Fibroblast of lung (primary cell): ENCODE measurements around the gene FUBP3. TPM values are rescaled to one million over a fixed set of nuclear protein-coding genes. Genes with fewer than 3 reads are reported as not detected.

Source experiments
- DNase-seq, 2 donors: peaks; one replicate each; pipeline versions ENCODE4 v3.0.0 to v3.0.0-alpha.2; 2010; ENCODE audit warnings: low read depth in 2 of 2
- H2AFZ ChIP-seq: 2 replicates; pipeline ENCODE4 v1.5.1; 2012; ENCODE audit warnings: low read length, control low read depth, inconsistent platforms
- H3K27ac ChIP-seq: 2 replicates; pipeline ENCODE4 v1.5.1; 2011; ENCODE audit warnings: low read length, control low read depth; ENCODE audit not compliant: insufficient read depth
- H3K27me3 ChIP-seq: 2 replicates; pipeline ENCODE4 v1.5.1; 2011; ENCODE audit warnings: mild to moderate bottlenecking, low read length; ENCODE audit not compliant: control insufficient read depth, insufficient read depth
- H3K36me3 ChIP-seq: 2 replicates; pipeline ENCODE4 v1.5.1; 2011; ENCODE audit warnings: low read length; ENCODE audit not compliant: control insufficient read depth, insufficient read depth
- H3K4me1 ChIP-seq: 2 replicates; pipeline ENCODE4 v1.5.1; 2011; ENCODE audit warnings: low read length; ENCODE audit not compliant: control insufficient read depth, insufficient read depth; ENCODE audit errors: extremely low read depth
- H3K4me2 ChIP-seq: 2 replicates; pipeline ENCODE4 v1.5.1; 2011; ENCODE audit warnings: low read length, control low read depth; ENCODE audit not compliant: insufficient read depth; ENCODE audit errors: extremely low read depth
- H3K4me3 ChIP-seq, 4 experiments: fragments of 200-600 bp in 1 of 4; sonication (generic) in 1 of 4; replicated peaks in 1 of 4; 2 replicates each; pipeline ENCODE4 v1.5.1; 2011 to 2016; ENCODE audit warnings: low read length in 4 of 4, low read depth in 3 of 4, mild to moderate bottlenecking in 3 of 4, control low read depth in 2 of 4, inconsistent platforms in 1 of 4, mixed read lengths in 1 of 4; ENCODE audit not compliant: insufficient read depth in 1 of 4; ENCODE audit errors: control extremely low read depth in 1 of 4
- H3K79me2 ChIP-seq: 2 replicates; pipeline ENCODE4 v1.5.1; 2012; ENCODE audit warnings: mild to moderate bottlenecking, low read length, inconsistent platforms; ENCODE audit not compliant: control insufficient read depth, insufficient read depth
- H3K9ac ChIP-seq: 2 replicates; pipeline ENCODE4 v1.5.1; 2011; ENCODE audit warnings: mild to moderate bottlenecking, low read length, control low read depth; ENCODE audit not compliant: insufficient read depth
- H3K9me3 ChIP-seq: 2 replicates; pipeline ENCODE4 v1.5.1; 2012; ENCODE audit warnings: low read depth, low read length; ENCODE audit not compliant: control insufficient read depth, insufficient read depth
- H4K20me1 ChIP-seq: 2 replicates; pipeline ENCODE4 v1.5.1; 2011; ENCODE audit warnings: low read length; ENCODE audit not compliant: control insufficient read depth, insufficient read depth; ENCODE audit errors: extremely low read depth
- EZH2 ChIP-seq: IDR thresholded peaks from 2 replicates; pipeline ENCODE4 v1.5.1; 2012; ENCODE audit warnings: low read length, control low read depth, mild to moderate bottlenecking; ENCODE audit errors: missing control alignments
- polyA plus RNA-seq, 2 donors: library from polyadenylated mRNA; depleted of rRNA in 1 of 2; stranded (reverse) in 1 of 2; unstranded in 1 of 2; fragments of >200 nt; gene quantifications; 2 replicates each; pipeline ENCODE4 v1.2.1, GENCODE V29; 2011 to 2012; ENCODE audit warnings: missing spikeins in 1 of 2
- total RNA-seq: library from RNA; depleted of rRNA; stranded (reverse); fragments of >200 nt; gene quantifications from 2 replicates; pipeline ENCODE4 v1.2.1, GENCODE V29; 2014
- TF ChIP-seq, protein P1 (sequence below), 2 donors: IDR thresholded peaks in 1 of 2; conservative IDR thresholded peaks in 1 of 2; 1 replicate in 1 of 2; 2 replicates in 1 of 2; pipeline ENCODE4 v1.5.1; 2011 to 2012; ENCODE audit warnings: low read length in 2 of 2, control low read depth in 1 of 2, inconsistent platforms in 1 of 2, low read depth in 1 of 2, mild to moderate bottlenecking in 1 of 2

Gene FUBP3
- total and polyA plus RNA-seq, 2 donors (not counting 1 experiment from before 2014, with no cell fraction given) = 35.7 to 36.2 TPM

DNA sequence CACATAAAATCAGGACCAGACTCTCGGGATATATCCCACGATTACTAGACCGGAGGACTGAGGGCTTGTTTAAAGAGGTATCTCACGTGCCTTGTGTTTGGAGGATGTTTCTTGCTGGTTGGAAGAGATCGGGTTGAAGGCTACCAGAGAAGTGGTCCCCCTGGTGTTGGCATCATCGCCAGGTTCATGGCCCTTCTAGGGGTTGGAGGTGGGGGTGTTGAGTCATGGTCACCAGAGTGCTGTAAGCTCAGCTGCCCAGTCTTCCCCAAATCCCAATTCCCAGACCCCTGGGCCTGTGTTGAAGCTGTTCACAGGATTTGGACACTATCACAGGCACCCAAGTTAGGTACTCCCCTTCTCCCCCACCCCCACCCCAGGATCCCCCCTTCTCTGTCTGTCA lies 55.9 kb downstream of the FUBP3 start:
- Histone ChIP-seq H3K4me3 (no peak overlapping the region), H3K9ac (no peak overlapping the region), H4K20me1 (no peaks in the 10 kb centered on the region), H3K79me2 (no peaks in the 10 kb centered on the region), H3K4me1 (no peaks in the 10 kb centered on the region), H3K27me3 (no peaks in the 10 kb centered on the region), H3K4me2 (no peak overlapping the region), H3K9me3 (no peaks in the 10 kb centered on the region), H2AFZ (no peak overlapping the region), H3K36me3 (peaks cover 29% of the 10 kb centered on the region), H3K27ac (no peak overlapping the region)
- DNase-seq = no peak
- TF ChIP-seq, protein P1, sequence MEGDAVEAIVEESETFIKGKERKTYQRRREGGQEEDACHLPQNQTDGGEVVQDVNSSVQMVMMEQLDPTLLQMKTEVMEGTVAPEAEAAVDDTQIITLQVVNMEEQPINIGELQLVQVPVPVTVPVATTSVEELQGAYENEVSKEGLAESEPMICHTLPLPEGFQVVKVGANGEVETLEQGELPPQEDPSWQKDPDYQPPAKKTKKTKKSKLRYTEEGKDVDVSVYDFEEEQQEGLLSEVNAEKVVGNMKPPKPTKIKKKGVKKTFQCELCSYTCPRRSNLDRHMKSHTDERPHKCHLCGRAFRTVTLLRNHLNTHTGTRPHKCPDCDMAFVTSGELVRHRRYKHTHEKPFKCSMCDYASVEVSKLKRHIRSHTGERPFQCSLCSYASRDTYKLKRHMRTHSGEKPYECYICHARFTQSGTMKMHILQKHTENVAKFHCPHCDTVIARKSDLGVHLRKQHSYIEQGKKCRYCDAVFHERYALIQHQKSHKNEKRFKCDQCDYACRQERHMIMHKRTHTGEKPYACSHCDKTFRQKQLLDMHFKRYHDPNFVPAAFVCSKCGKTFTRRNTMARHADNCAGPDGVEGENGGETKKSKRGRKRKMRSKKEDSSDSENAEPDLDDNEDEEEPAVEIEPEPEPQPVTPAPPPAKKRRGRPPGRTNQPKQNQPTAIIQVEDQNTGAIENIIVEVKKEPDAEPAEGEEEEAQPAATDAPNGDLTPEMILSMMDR (conservative IDR thresholded peaks at IDR 0.05 in 1 of 2, IDR thresholded peaks at IDR 0.05 in 1 of 2; ENCODE audit: low read depth in 1 of 2, low read length in 2 of 2) = no peak
- no peak for TF ChIP-seq EZH2

DNA sequence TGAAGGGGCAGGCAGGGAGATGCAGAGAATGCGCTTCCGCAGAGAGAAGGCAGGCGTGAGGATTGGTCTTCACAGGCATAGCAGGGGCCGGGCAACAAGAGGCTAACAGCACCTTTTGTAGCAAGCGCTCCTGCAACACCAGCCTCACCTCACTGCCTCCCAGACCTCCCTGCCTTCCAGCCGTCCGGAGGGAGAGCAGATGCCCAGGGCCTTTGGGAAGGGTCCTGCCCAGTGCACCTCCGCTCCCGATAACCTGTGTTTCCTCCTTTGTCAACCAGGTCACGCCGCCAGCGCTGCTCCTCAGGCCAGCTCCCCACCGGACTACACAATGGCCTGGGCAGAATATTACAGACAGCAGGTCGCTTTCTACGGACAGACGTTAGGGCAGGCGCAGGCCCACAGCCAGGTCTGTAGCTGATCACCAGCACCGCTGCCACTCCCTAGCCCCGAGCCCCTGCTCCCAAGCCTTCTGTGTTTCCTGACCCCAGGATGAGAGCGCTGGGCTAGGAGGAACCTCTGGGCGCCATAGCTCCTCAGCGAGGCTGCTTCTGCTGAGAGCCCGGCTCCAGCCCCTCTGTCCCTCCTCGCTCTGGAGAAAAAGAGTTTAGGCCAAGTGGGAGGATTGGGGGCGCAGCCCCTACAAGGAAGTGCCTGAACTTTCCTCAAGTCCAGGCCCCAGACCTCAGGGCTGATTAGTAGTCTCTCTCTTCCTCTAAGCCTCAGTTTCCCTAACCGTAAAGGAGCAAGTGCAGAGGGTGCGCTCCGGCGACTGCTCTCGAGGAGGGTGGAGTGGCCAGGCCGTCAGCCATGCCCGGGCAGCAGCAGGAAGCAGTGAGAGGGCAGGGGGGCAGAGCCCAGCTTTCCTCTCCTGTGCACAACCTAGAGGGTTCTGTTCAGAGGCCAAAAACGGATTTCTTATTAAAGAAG lies 56.6 kb downstream of the FUBP3 start:
- TF ChIP-seq, protein P1 (conservative IDR thresholded peaks at IDR 0.05 in 1 of 2, IDR thresholded peaks at IDR 0.05 in 1 of 2; ENCODE audit: low read depth in 1 of 2, low read length in 2 of 2) = no peak
- TF ChIP-seq EZH2 = no peak
- Histone ChIP-seq H3K9ac (no peak overlapping the region), H3K79me2 (no peaks in the 10 kb centered on the region), H3K36me3 (peaks cover 25% of the 10 kb centered on the region), H3K27me3 (no peaks in the 10 kb centered on the region), H4K20me1 (no peaks in the 10 kb centered on the region), H3K9me3 (no peaks in the 10 kb centered on the region), H3K4me1 (no peaks in the 10 kb centered on the region), H3K4me2 (no peak overlapping the region), H2AFZ (no peak overlapping the region), H3K4me3 (no peak overlapping the region), H3K27ac (no peak overlapping the region)
- DNase-seq = no peak

DNA sequence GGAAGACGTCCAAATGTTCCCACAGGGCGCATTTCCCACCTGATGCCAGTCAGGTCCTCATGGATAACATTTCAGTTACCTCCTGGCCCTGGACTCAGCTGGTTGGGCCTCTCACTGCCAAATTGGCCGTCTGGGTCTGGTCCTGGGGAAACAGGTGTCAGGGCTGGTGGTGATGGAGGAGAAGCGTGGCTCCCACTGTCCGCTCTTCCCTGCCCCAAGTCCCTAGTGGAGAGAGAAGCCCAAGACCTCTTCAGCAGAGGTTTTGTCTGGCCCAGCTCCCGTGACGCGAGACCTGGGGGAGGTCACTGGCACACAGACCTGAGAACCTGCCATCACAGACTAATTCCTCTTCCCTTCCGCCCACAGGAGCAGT lies 57.3 kb downstream of the FUBP3 start:
- Histone ChIP-seq H2AFZ (no peak overlapping the region), H3K36me3 (peaks cover 19% of the 10 kb centered on the region), H3K4me3 (no peak overlapping the region)

More for the DNA sequence above, 57.3 kb downstream of the FUBP3 start:
- H4K20me1 ChIP-seq = no peaks in the 10 kb centered on the region
- H3K79me2 ChIP-seq = no peaks in the 10 kb centered on the region
- no peaks in the 10 kb centered on the region for H3K27me3 ChIP-seq
- H3K9ac ChIP-seq = no peak overlapping the region
- TF ChIP-seq, protein P1 (conservative IDR thresholded peaks at IDR 0.05 in 1 of 2, IDR thresholded peaks at IDR 0.05 in 1 of 2; ENCODE audit: low read depth in 1 of 2, low read length in 2 of 2) = no peak
- TF ChIP-seq EZH2 = no peak
- H3K9me3 ChIP-seq = no peaks in the 10 kb centered on the region
- no peaks in the 10 kb centered on the region for H3K4me1 ChIP-seq
- H3K27ac ChIP-seq = no peak overlapping the region
- DNase-seq = no peak
- no peak overlapping the region for H3K4me2 ChIP-seq
